GM18508 (cell line): ENCODE data around the gene HOXB9.

ENCODE experiments used
- ATAC-seq: cut with Tn5 transposase; IDR thresholded peaks from one replicate; pipeline ENCODE4 v1.9.1; 2021; ENCODE audit warnings: moderate number of reproducible peaks; ENCODE audit not compliant: insufficient read depth, unreplicated experiment

HOXB9 gene

GRCh38 chr17:48625495-48626244 is 488 bp downstream of the HOXB9 start:
- no peak for ATAC-seq

GRCh38 chr17:48624544-48625494 is 1.3 kb downstream of the HOXB9 start:
- ATAC-seq: no peak

DNA sequence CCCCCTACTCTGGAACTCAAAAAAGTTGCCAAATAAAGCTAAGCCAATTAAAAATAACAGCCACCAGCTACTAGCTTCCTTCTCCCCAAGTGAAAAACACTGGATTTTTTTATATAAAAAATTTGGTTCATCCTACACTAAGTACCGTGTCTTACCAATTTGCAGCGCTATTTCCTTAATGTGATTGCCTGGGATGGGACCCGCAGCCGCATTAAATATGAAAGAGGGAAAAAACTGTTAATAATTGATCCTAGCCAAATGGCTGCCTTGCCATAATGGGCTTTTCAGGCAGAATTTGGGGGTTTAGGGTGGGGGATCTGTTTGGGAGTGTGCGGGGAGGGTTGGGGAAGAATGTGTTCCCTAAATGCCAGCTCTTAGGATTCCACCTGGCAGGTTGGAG is 2.0 kb downstream of the HOXB9 start:
- ATAC-seq: no peak

- no peak for ATAC-seq
Measured at GRCh38 chr17:48623583-48623982, 2.6 kb downstream of the HOXB9 start.

DNA sequence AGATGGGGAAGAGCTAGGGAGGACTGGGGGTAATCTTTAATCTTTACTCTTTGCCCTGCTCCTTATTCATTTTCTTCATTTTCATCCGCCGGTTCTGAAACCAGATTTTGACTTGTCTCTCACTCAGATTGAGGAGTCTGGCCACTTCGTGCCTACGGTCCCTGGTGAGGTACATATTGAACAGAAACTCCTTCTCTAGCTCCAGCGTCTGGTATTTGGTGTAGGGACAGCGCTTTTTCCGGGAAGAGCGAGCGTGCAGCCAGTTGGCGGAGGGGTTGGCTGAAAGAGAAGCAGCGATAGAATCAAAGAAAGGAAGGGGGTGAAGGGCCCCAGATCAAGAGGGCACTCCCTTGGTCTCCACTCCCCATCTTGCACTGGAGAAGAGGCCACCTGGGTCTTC is 3.3 kb downstream of the HOXB9 start:
- no peak for ATAC-seq

DNA sequence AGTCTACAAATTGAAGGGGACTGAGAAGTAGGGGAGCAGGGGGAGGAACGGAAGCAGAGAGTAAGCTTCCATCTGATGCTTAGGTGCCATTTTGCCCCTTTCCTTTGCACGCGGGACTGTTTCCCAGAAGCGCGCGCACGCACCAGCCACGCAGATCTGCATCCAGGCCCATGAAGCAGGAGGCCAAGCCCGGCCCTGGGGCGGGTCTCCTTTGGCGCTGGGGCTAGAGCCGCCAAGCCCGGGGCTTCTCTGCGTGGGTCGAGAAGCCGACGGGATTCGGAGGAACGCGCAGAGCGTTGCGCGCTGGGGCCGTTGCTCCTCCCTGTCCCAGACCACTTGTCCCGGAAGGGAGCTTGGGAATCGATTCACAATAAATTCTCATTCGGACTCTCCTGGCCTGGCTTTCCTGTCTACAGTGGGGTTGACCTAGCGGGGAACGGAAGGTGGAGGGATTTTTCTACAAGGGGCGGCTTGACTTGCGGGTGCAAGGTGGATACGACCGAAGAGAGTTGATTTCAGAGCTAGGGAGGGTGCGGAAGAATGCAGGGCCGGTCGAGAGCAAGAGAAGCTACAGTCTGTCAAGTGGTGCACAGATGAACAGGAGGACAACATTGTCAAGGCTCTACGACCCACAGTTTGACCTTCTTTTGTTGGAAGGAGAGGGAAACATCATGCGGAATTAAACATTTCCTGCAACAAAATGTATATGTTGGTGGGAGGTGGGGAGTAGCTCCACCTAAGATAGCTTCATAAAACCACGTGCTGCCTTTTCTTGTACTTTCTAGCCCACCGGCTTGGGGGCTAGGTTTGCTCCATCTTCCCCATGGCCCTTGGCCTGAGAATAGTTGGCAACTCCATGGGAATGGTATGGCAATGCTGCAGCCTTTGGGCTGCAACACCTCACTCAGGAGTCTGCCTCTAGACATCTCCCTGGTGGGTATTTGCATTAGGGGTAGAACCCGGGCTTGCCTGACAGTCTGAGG is 4.5 kb downstream of the HOXB9 start:
- ATAC-seq: no peak

- ATAC-seq: no peak
Measured at GRCh38 chr17:48620461-48621139, 5.6 kb downstream of the HOXB9 start.

GRCh38 chr17:48619826-48620449 is 6.2 kb downstream of the HOXB9 start:
- no peak for ATAC-seq

- no peak for ATAC-seq
Measured at GRCh38 chr17:48618256-48618896, 7.8 kb downstream of the HOXB9 start.

DNA sequence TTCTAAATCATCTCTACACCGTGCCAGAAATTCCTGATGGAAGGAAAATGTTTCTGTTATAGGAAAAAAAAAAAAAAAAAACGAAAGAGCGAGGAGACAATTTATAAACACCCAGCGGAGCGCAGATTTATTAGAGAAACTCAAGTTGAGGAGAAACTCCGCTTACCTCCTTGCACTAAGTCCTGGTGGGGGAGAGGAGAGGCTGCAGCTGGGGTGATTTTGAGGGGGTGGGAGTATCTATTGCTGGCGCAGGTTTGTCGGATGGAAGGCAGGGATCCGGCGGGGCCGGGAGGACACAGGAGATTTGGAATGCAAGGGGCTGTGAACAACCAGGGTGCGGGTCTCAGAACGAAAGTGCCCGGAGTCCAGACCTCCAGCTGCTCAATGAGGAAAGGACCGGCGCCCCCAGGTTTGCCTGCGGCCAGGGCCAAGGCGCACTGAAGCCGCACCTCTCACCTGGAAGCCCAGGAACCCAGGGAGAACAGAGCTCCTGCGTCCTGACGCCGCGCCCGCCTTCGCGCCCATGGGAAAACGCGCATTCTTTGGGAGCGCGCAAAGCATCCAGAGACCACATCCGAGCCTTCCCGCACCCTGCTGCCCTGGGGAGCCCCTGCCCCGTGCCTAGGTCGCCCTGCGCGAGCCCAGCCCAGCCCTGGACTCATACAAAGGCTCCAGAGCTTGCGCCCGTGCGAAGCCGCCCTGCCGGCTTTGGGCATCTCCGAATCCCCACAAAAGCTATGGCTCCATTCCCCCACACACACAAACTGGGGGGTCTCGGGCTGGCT is 8.5 kb downstream of the HOXB9 start:
- no peak for ATAC-seq

DNA sequence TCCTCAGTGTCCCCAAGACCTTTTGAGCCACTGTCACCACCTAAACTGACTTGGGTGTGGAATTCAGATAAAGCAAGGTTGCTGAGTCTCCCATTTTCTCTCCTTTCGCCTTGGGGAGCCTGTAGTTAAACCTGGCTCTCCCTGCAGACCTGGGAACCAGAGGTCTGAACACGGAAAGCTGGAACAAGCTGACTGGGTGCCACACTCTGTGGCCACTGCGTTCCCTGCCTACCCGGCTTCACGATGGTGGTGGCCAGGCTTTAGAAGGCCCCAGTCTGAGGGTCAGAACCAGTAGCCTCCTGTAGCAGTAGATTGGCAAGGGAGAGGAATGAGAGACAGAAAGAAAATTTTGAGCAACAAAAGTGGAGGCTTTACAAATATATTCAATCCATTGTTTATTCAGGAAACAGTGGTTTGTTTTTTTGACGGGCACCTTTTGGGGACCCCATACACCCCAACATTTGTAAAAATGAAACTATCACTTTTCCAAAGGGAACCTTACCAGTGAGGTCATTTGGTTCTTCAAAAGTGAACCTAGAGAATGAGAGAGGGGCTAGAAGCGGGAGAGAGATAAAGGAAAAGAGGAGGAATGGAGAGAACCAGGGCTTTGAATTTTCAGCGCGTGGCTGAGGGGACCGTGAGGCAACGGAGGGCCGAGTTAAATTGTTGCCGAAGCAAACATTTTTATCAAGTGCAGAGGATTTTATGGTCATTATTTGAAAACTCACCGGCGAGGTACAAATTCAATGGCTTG is 9.3 kb downstream of the HOXB9 start:
- ATAC-seq: no peak

DNA sequence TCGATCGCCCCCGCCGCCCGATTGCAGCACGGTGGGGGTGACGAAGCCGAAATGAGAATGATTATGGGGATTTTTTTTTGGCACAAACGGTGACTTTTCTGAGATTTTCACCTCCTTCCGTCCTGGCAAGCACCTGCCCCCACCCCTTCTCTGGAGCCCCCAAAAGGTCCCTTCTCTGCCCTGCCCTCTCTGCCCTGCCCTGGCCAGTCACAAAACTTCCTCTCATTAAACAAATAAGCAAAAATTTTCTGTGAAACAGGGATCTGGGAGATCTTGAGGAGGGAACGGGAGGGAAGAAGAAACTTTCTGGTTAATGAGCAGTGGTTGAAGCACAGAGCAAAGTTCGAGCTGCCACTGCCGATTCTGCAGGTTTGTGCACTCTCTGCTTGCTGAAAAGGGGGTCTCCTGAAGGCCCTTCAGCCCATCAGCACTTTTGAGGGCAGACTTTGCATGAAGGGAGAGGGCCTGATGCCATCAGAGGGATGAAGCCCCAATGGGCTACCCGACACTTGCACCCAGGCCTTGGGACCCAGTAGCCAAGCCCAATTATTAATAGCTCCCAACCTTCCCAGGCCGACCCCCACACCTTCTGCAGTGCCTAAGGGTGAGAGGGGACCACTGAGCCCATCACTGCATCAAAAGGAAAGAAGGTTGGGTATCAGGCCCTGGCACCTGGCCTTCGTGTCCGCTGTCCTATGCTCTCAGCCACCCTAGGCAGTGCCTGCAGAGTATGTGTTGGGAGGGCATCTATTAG is 10.0 kb downstream of the HOXB9 start:
- no peak for ATAC-seq

- ATAC-seq: no peak
Measured at GRCh38 chr17:48615047-48615962, 10.9 kb downstream of the HOXB9 start, which contains the start of gene HOXB8. TSS of gene HOXB8 (minus strand) at chr17:48615292. CDS start at chr17:48614704, 588 bp downstream.

- no peak for ATAC-seq
Measured at GRCh38 chr17:48613862-48614694, 12.1 kb downstream of the HOXB9 start.
